Endothelial cell (in vitro differentiated cells): ENCODE results near the gene THAP9. TPM values are rescaled to one million over a fixed set of nuclear protein-coding genes. Genes with fewer than 3 reads are reported as not detected.
"Not testable (repeated sequence)": the region's sequence is repeated elsewhere in the genome, so short reads cannot be mapped to it uniquely, and the experiment has no call there.

Source experiments
- DNase-seq: peaks from one replicate; pipeline ENCODE4 v3.0.0; 2021; ENCODE audit warnings: low spot score
- H3K27ac Mint-ChIP-seq: one replicate; pipeline ENCODE4 v1.8.0; 2021; ENCODE audit warnings: mixed read lengths, inconsistent platforms; ENCODE audit not compliant: unreplicated experiment
- H3K27me3 Mint-ChIP-seq: one replicate; pipeline ENCODE4 v1.8.0; 2021; ENCODE audit warnings: mild to moderate bottlenecking, moderate library complexity, mixed read lengths, inconsistent platforms; ENCODE audit not compliant: unreplicated experiment
- H3K36me3 Mint-ChIP-seq: one replicate; pipeline ENCODE4 v1.8.0; 2021; ENCODE audit warnings: mild to moderate bottlenecking, low read depth, mixed read lengths, inconsistent platforms; ENCODE audit not compliant: unreplicated experiment
- H3K4me1 Mint-ChIP-seq: one replicate; pipeline ENCODE4 v1.8.0; 2021; ENCODE audit warnings: mild to moderate bottlenecking, mixed read lengths, inconsistent platforms; ENCODE audit not compliant: unreplicated experiment
- H3K4me3 Mint-ChIP-seq: one replicate; pipeline ENCODE4 v1.8.0; 2021; ENCODE audit warnings: mild to moderate bottlenecking, mixed read lengths, inconsistent platforms; ENCODE audit not compliant: unreplicated experiment
- H3K9me3 Mint-ChIP-seq: one replicate; pipeline ENCODE4 v1.8.0; 2021; ENCODE audit warnings: mixed read lengths, inconsistent platforms; ENCODE audit not compliant: unreplicated experiment
- CTCF ChIP-seq: fragments of 200-600 bp; sonication (generic); IDR thresholded peaks from one replicate; pipeline ENCODE4 v1.5.0; 2021; ENCODE audit warnings: antibody characterized with exemption; ENCODE audit not compliant: unreplicated experiment
- total RNA-seq: library from RNA; stranded (reverse); fragmentation: NEBNext Ultra II Directional; extraction: Animal tissue kit (Norgen Biotek cat#: 25700); gene quantifications from one replicate; pipeline ENCODE4 v1.2.1, GENCODE V29; 2021; ENCODE audit not compliant: unreplicated experiment

THAP9 gene
- total RNA-seq, 1 donor from 2014 or later = 5.1 TPM

- no peaks in the 10 kb centered on the region for H3K4me1 Mint-ChIP-seq
- no peak overlapping the region for H3K4me3 Mint-ChIP-seq
- DNase-seq = no peak
- peaks cover 34% of the 10 kb centered on the region for H3K36me3 Mint-ChIP-seq
- H3K27ac Mint-ChIP-seq = no peak overlapping the region
- no peak for TF ChIP-seq CTCF
- H3K9me3 Mint-ChIP-seq = no peaks in the 10 kb centered on the region
- peaks cover 2% of the 10 kb centered on the region for H3K27me3 Mint-ChIP-seq
These were observed 47.7 kb upstream of the THAP9 start for GRCh38 chr4:82852751-82853285.

- not testable (repeated sequence) for H3K9me3 Mint-ChIP-seq, H3K27ac Mint-ChIP-seq, H3K4me1 Mint-ChIP-seq, DNase-seq, H3K4me3 Mint-ChIP-seq, H3K27me3 Mint-ChIP-seq
- H3K36me3 Mint-ChIP-seq = peaks cover 26% of the 10 kb centered on the region
These were observed 40.0 kb upstream of the THAP9 start for GRCh38 chr4:82860487-82860886.

GRCh38 chr4:82861529-82861928, 39.0 kb upstream of the THAP9 start:
- Mint-ChIP-seq H3K4me3 (peak overlapping the region; percentile 44), H3K27ac (no peak overlapping the region), H3K4me1 (peaks cover 17% of the 10 kb centered on the region), H3K36me3 (peaks cover 25% of the 10 kb centered on the region), H3K9me3 (no peaks in the 10 kb centered on the region), H3K27me3 (no peaks in the 10 kb centered on the region)
- no peak for DNase-seq
- no peak for TF ChIP-seq CTCF

GRCh38 chr4:82864336-82864979, 36.1 kb upstream of the THAP9 start:
- Mint-ChIP-seq H3K36me3 (peaks cover 35% of the 10 kb centered on the region), H3K4me3 (no peak overlapping the region), H3K4me1 (peaks cover 22% of the 10 kb centered on the region), H3K27me3 (no peaks in the 10 kb centered on the region), H3K27ac (peak overlapping the region; percentile 97), H3K9me3 (no peaks in the 10 kb centered on the region)
- TF ChIP-seq CTCF = no peak
- DNase-seq = no peak

GRCh38 chr4:82865592-82865991, 34.9 kb upstream of the THAP9 start:
- Mint-ChIP-seq H3K27me3 (no peaks in the 10 kb centered on the region), H3K36me3 (peaks cover 43% of the 10 kb centered on the region), H3K9me3 (no peaks in the 10 kb centered on the region), H3K4me1 (peaks cover 22% of the 10 kb centered on the region), H3K4me3 (peak overlapping the region; percentile 34), H3K27ac (peak overlapping the region; percentile 97)
- no peak for TF ChIP-seq CTCF
- DNase-seq = no peak

GRCh38 chr4:82866033-82866432, 34.5 kb upstream of the THAP9 start:
- peaks cover 22% of the 10 kb centered on the region for H3K4me1 Mint-ChIP-seq
- H3K36me3 Mint-ChIP-seq = peaks cover 47% of the 10 kb centered on the region

More at GRCh38 chr4:82866033-82866432, 34.5 kb upstream of the THAP9 start:
- not testable (repeated sequence) for DNase-seq, H3K9me3 Mint-ChIP-seq, H3K27me3 Mint-ChIP-seq, H3K4me3 Mint-ChIP-seq
- H3K27ac Mint-ChIP-seq = peak overlapping the region; percentile 97
